GM19328 (cell line): Measurements from ENCODE around the gene FAM3A.
"Not testable (repeated sequence)": the region's sequence is repeated elsewhere in the genome, so short reads cannot be mapped to it uniquely, and the experiment has no call there.

Experiments
- ATAC-seq: cut with Tn5 transposase; IDR thresholded peaks from one replicate; pipeline ENCODE4 v1.9.1; 2021; ENCODE audit warnings: mild to moderate bottlenecking, moderate library complexity; ENCODE audit not compliant: unreplicated experiment

FAM3A gene

DNA sequence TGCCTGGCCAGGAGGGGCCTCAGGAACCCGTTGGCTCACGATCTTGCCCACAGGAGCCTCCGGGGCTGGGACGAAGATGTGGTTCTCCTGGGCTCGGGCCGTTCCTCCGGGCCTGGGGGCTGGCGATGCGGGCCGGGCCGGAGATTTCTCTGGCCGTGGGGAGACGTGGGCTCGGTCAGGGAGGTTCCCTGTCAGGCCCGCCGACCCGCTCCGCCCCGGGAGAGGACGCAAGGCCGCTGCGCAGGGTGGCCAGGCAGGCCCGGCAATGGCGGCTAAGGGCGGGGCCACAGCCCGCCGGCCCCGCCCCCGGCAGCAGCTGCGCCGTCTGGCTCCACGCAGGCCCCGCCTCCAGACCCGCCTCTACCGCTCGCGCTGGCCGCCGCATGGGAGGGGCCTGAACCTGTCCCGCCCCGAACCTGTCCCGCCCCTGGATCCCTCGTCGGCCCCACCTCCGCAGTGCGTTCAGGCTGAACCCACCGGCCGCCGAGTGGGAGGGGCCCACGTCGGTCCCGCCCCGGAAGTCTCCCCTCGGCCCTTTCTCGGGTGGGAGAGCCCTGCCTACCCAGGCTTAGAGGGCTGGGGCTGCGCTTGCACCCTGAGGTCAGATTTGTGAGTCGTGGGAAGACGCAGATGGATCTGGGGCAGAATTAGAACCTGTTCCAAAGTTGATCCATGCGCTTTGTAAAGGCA is at the start of gene FAM3A:
Gene FAM3A, minus strand, starts transcription at position 267 of the 690 bp plus-strand sequence. CDS start 460 bp downstream, outside the sequence.
- peak; percentile 78 for ATAC-seq

DNA sequence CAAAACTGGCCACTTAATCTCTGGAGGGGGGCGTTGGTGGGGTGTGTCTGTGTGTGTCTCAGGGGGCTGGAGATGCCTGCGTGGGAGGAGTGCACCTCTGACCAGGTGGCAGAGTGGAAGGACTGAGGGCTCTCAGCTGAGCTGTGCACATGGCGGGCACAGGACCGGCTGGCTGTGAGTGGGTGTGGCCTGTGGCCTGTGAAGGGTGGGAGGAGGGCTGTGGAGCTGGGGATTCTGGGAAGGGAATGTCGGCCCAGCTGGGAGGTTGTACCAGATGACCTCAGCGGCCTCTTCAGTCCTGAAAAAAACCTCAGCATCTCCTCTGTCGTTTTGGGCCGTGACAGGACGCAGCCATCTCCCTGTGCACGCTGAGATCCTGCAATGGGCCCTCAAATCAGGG is 46.3 kb upstream of the FAM3A start:
- not testable (repeated sequence) for ATAC-seq

- not testable (repeated sequence) for ATAC-seq
These were observed 44.3 kb upstream of the FAM3A start for GRCh38 chrX:154560326-154560725.

GRCh38 chrX:154558896-154559295 is 42.9 kb upstream of the FAM3A start:
- not testable (repeated sequence) for ATAC-seq

DNA sequence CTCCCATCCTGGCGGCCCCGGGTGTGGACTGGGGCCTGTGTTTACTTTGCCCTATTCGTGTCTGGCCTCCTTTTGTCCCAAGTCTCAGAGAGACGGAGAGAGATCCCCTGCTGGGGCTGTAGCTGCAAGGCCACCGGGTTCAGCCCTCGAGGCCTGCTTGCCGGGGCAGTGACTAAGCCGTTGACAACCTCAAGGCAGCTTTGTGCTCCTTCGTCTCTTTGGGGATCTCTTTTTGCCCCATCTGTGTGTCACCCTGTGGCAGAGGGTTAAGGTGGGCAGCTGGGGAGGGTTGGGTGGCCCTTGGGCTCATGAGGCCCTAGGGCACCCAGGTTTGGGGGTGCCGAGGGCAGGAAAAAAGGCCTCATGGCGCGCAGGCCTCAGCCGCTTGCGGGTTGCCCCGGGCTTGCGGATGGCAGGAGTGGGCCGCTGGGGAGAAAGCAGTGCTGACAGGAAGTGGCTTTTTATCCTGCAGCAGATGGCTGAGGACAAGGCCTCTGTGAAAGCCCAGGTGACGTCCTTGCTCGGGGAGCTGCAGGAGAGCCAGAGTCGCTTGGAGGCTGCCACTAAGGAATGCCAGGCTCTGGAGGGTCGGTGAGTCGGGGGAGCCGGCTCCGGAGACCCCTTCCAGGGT is 42.1 kb upstream of the FAM3A start:
- not testable (repeated sequence) for ATAC-seq

GRCh38 chrX:154552112-154552806 is 36.2 kb upstream of the FAM3A start:
- ATAC-seq: not testable (repeated sequence)

DNA sequence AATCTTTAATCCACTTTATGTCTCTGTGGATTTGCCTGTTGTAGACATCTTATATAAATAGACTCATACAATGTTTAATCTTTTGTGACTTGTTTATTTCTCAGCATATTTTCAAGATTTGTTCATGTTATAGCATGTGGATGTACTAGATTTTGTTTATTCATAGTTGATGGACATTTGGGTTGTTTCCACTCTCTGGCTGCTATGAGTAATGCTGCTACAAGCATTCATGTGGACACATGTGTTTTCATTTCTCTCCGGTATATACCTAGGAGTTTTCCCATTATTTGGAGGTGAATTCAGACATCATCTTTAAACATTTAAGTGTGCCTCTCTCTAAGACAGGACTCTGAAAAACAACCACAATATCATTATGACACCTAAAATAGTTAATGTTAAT is 33.7 kb upstream of the FAM3A start:
- ATAC-seq: no peak

DNA sequence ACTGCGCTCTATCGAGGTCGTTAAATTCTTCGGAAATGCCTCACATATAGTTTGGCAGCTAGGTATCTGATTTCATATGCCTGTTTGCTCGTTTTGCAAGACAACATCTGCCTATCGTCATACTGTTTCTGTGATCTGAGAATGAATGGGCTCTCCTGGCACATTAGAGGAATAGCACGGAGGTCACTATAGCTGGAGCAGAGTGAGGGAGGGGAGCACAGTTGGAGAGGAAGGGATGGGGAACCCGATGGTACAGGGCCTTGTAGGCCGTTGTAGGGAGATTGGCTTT is 31.9 kb upstream of the FAM3A start:
- ATAC-seq: no peak

DNA sequence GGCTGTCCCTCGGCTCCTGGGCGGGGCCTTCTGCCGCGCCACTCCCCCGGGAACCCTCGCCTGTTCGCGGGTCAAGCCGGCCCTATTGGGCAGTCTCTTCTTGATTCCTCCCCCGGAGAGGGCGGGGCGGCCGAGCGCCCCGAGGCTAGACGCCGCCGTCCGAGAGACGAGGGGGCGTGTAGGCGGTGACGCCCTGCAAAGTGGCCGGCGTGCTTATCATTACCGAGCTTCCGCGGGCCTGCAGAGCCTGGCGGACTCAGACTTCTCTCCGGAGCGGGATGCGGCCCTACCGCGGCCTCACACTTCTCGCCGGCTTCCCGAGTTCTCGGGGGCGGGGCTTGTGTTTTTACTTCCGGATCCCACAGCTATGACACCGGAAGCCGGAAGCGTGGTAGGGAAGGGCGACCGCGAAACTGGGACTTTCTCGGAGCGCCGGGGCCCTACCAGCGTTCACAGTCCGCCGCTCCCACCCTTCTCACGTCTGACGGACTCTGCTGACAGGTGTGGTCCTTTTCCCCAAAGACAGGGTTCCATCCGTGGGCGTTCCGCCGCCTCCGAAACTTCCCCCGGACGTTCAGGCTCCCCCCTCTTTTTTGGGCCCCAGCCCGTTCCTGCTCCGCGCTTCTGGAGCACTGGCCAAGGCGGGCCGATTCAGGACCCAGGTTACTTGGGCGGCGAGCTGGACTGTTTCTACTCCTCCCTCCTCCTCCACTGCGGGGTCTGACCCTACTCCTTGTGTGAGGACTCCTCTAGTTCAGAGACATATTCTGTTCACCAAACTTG is 31.4 kb upstream of the FAM3A start, which contains the start of gene IKBKG:
Gene IKBKG, plus strand, starts transcription at position 376 of the 783 bp plus-strand sequence. CDS start 4,383 bp downstream, outside the sequence.
- peak; percentile 68 for ATAC-seq

DNA sequence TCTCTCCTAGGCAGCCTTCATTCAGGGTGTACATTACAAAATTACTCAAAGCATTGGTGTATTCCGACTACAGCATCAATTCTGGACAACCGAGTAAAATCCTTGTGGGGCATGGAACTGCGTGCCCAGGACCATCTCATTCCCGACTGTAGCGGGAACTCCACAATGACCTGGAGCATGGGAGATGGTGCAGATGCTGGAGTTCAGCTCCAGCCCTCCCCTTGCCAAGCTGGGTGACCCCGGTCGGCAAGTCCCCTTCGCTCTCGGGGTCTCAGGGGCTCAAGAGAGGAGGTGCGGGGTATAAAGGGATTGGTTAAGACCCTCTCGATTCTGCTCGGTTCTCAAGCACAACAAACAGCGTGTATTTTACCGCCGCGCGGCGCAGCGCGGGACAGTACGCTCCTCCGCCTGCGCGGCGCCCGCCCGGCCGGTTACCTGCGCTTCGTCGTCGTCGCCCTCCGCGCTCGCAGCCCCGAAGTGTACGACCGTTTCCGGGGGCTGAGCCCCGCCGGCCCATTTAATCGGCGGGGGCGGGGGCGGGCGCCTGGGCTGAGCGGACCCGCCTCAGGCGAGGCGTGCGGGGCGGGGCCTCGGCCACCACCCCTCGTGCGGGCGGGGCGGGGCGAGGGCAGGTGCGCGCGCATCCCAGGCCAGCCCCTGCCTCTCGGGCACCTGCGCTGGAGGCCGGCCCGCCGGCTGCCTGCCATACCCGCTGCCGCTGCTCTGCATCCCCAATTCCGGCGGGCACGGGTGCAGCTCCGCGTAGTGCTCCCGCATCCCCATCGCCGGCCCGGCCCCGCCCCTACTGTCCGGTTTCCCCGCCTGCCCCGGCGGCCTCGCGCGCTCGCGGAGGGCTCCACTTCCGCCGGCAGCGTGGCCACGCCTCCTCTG is 30.6 kb upstream of the FAM3A start, which contains the start of gene G6PD:
Gene G6PD, minus strand, starts transcription at position 493 of the 891 bp plus-strand sequence. CDS start 691 bp downstream, outside the sequence.
- peak; percentile 44 for ATAC-seq

- no peak for ATAC-seq
These were observed 29.7 kb upstream of the FAM3A start for GRCh38 chrX:154545673-154546274.

GRCh38 chrX:154542723-154543424 is 26.8 kb upstream of the FAM3A start:
- no peak for ATAC-seq

DNA sequence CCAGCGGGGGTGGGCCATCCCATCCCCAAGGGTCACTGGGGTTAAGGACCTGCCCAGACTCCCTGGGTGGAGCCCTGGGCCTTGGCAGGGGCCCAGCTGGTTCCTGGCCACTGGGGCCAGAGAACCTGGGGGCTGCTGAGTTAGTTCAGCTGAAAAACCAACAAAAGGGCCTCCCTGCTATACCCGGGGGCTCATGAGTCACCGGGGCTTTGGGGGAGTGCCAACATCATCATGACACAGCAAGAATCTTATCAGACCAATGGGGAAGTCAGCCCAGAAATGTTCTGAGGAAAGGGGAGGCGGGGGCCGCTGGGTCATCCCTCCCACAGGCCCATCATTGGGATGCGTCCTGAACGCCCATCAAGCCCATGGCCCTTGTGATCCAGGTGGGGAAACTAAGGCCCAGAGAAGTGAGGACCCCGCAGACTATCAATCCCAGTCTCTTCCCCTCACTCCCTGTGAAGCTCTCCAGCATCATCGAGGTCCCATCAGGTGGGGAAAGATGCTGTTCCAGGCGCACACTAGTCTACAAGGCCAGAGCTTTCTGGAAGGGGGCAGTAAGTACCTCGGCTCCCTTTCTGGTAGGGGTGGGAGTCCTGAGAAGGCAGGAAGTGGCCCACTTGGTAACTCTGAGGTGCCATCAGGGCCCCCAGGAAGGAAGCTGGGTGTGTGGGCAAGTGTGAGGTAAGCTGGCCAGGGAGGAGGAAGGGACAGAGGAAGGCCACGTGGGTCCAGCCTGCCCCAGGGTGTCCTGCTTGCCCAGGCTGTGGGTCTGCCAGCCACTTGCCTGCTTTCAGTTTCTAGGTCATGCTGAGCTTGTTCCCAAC is 26.1 kb upstream of the FAM3A start:
- ATAC-seq: no peak

- no peak for ATAC-seq
These were observed 25.5 kb upstream of the FAM3A start for GRCh38 chrX:154541589-154541895.

DNA sequence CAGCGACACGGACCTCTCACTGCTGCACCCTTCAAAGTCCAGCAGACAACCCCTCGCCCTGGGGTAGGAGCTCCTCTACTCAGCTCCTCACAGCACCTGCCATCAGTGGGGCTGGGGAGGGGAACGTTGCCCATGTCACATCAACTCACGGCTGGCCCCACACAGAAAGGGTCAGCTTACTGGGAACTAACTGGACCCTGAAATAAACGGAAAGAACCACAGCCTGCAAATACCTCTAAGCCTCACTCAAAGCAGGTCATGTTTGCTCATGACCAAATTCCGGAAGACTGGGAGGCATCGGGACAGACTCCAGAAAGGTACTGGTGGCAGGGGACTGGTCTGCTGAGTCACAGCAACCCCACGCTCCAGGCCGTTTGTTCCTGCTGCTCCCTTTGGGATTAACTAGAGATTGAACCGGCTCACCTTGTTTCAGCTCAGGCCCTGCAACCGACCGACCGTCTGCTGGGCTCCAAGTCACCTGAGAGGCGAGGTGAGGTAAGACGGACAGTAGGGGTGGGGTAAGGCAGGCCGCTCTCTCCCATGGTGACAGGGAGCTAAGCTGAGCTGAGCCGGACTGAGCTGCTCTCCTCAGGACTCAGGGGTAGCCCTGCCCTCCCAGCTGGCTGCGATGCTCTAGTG is 25.0 kb upstream of the FAM3A start:
- ATAC-seq: no peak

DNA sequence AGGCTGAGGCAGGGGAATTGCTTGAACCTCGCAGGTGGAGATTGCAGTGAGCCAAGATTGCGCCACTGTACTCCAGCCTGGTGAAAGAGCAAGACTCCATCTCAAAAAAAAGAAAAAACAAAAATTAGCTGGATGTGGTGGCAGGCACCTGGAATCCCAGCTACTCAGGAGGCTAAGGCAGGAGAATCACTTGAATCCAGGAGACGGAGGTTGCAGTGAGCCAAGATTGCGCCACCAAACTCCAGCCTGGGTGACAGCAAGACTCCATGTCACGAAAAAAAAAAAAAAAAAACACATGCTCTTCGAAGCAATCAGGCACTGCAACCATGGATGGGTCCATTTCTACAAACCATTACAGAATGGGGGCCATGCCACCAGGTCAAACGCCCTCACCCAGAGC is 24.3 kb upstream of the FAM3A start:
- not testable (repeated sequence) for ATAC-seq

DNA sequence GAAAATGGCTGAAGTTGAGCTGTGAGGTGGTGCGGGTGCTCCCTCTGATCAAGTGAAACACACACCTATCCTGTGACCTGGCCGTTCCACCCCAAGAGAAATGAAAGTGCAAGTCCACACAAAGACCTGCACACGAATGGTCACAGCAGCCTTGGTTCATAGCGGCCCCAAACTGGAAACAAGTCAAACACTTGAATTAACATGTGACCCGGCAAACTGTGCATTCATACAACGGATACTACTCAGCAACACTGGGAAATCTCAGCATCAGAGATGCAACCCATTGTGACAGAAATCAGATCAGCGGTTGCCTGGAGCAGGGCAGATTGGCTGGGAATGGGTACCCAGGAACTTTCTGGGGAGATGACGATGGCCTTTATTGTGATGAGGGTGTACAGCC is 23.0 kb upstream of the FAM3A start:
- ATAC-seq: no peak

DNA sequence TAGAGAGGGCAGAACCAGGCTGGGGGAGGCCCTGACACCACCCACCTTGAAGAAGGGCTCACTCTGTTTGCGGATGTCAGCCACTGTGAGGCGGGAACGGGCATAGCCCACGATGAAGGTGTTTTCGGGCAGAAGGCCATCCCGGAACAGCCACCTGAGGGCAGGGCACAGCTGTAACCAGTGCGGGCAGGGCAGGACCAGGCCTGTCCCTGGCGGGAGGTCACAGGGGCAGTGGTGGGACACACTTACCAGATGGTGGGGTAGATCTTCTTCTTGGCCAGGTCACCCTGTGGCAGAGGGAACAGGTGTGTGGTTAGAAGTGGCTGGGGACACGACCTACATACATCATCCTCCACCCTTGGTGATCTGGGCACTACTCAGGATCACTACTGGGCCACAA is 19.9 kb upstream of the FAM3A start:
- ATAC-seq: no peak
